NCI-H2107 treated with DMSO at 0.1 percent for 48 hours (cell line): ENCODE measurements around the gene CASP2.
"Not testable (repeated sequence)": the region's sequence is repeated elsewhere in the genome, so short reads cannot be mapped to it uniquely, and the experiment has no call there.

Experiments used
- DNase-seq: peaks from one replicate; lab custom pipeline; 2025; ENCODE audit not compliant: unreplicated experiment; lab: John Stamatoyannopoulos, UW

Gene CASP2

GRCh38 chr7:143264196-143264568, 24.0 kb upstream of the CASP2 start:
- not testable (repeated sequence) for DNase-seq

- no peak for DNase-seq
These were observed 23.0 kb upstream of the CASP2 start for GRCh38 chr7:143265017-143265693.

- DNase-seq: no peak
These were observed 18.9 kb upstream of the CASP2 start for GRCh38 chr7:143269251-143269650.

GRCh38 chr7:143271240-143271639, 16.9 kb upstream of the CASP2 start:
- no peak for DNase-seq

DNA sequence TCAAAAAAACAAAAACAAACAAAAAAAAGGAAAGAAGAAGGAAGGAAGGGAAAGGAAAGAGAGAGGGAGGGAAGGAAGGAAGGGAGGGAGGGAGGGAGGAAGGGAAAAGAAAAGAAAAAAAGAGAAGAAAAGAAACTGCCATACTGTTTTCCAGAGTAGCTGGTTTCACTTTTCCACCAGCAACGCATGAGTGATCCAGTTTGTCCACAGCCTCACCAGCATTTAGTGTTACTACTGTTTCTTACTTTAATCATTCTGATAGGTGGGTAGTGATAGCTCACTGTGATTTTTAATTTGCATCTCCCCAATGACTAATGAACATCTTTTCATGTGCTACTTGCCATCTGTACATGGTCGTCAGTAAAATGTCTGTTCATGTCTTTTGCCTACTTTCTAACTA, 15.3 kb upstream of the CASP2 start:
- no peak for DNase-seq

- DNase-seq: peak; percentile 3
These were observed 8.7 kb upstream of the CASP2 start for GRCh38 chr7:143279186-143280098.

DNA sequence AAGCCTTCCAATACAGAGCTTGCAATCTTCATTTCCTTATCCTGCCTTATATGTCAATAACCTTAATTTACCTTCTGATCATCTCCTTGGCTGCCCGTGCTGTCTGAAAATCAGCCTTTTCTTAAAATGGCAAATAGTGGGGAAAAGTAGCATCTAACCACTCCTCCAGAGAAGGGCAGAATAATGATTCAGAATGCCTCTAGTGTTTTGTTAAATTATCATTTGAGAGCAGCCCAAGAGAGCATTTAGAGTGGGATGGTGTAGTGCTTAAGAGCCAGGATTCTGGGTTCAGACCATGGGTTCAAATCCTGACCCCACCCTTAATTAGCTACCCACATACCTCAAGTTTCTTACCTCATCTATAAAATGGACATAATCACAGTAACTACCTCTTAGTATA, 8.0 kb upstream of the CASP2 start:
- no peak for DNase-seq

DNA sequence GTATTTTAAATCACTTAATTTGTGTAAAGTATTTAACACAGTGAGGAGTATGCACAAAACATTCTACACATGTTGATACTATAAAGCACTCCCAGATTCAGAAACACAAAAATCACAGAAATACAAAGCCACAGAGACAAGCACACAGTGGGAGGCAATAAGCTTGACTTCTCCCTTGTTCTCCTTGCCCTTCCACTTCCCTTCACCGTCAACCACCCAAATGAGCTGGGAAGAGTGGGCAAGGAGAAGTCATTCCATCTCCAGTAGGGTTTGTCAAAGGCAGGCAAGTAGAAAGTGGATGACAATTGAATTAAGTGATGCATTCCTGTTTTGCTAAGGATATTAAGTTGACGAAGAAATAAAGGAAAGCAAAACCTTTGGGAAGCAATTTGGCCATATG, 7.6 kb upstream of the CASP2 start:
- DNase-seq: no peak

GRCh38 chr7:143281529-143281928, 6.6 kb upstream of the CASP2 start:
- no peak for DNase-seq

DNA sequence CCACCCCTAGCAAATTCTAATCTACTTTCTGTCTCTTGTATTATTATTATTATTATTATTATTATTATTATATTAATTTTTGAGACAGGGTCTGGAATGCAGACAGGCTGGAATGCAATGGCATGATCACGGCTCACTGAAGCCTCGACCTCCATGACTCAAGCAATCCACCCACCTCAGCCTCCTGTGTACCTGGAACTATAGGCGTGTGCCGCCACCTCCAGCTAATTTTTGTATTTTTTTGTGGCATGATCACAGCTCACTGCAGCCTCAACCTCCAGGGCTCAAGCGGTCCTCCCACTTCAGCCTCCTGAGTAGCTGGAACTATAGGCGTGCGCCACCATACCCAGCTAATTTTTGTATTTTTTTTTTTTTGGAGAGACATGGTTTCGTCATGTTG, 6.0 kb upstream of the CASP2 start:
- DNase-seq: no peak

DNA sequence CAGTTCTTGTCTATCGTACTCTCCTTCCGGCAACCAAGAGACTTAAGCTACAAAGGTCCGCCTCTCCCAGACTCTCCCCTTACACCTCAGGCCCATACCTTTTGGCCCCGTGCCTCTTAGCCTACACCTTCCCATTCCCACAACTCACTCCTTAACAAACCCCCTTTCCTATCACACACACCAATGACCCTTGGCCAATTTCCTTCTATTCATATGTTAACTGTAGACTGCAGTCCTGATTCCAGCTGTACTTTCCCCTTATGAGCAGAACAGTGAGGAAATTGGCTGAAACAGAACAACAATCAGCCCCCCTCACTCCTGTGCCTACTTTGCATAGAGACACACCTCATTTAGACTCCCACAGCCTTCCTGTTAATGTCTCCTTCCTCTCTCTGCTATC, 4.8 kb upstream of the CASP2 start:
- no peak for DNase-seq

DNA sequence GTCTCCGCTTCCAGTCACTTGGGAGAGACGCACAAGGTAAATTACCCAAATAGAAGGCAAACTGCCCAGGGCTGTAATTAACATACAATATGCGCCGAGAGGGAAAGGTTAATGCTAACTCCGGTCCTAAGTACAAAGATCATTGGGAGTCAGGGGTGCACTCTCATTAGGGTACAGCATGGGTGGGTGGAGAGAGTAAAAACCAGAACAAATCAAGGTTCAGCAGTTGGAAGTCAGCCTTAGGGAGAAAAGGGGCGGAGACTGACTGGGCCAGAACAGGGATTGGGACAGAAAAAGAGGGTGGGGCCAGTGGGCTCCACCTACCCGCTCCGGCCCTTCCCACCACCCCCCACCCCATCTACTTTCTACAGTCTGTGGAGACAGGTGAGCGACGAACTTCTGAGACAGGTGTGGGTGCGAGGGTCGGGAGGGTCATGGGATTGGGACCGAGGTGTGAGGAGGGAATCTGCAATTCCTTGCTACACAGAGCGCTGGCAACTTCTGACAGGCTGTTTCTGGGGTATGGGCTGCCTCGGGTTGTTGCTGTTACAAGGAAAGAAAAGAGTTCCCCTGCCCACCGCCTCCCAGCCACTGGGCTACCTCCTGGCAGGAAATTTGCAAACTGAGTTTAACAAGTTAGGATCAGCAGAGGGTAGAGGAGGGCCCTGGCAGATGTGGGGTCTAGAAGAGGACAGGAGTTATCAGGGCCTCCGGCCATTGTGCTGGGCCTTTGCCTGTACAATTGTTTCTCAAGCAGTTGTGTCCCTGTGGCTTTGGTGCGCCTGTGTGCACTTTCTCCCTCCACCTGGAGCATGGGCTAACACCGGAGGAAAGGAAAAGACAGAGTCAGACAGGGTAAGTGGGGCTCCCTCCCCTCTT, 3.3 kb upstream of the CASP2 start, which contains the start of gene TMEM139:
Gene TMEM139 (plus strand): TSS at position 368 of the 879 bp plus-strand sequence. CDS start 1,000 bp downstream, outside the sequence.
- no peak for DNase-seq

DNA sequence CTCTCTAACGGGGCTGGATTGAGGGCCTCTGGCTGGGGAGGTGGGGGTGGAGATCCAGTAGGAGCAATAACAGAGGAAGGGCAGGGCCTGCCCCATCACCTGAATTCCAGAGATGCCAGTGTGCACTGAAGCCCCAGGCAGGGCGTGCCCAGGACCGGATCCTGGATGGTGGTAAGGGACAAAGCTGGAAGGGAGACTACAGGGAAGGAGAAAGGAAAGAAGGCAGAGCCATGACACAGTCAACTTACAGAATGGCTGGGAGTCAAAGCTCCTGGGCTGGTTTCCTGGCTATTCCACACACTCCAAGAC, 2.7 kb upstream of the CASP2 start:
- DNase-seq: no peak

DNA sequence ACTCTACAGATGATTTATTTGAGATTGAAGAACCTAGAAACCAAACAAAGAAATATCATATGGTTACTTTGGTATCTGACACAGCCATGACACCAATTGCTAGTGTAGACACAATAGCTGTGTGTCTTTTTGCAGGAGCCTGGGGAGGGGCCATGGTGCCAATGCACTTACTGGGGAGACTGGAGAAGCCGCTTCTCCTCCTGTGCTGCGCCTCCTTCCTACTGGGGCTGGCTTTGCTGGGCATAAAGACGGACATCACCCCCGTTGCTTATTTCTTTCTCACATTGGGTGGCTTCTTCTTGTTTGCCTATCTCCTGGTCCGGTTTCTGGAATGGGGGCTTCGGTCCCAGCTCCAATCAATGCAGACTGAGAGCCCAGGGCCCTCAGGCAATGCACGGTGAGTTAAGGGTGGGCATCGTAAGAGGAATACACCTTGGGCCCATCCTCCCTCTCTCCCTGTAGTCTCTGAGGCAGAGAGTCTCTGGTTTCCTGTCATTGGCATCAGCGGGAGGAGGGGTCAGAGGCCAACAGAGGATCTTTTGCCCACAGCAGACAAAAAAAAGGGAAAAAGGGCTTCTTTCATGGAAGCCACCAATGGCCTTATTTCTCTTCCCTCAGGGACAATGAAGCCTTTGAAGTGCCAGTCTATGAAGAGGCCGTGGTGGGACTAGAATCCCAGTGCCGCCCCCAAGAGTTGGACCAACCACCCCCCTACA, 2.2 kb upstream of the CASP2 start:
- DNase-seq: no peak

- DNase-seq: no peak
These were observed 1.6 kb upstream of the CASP2 start for GRCh38 chr7:143286522-143286890.

DNA sequence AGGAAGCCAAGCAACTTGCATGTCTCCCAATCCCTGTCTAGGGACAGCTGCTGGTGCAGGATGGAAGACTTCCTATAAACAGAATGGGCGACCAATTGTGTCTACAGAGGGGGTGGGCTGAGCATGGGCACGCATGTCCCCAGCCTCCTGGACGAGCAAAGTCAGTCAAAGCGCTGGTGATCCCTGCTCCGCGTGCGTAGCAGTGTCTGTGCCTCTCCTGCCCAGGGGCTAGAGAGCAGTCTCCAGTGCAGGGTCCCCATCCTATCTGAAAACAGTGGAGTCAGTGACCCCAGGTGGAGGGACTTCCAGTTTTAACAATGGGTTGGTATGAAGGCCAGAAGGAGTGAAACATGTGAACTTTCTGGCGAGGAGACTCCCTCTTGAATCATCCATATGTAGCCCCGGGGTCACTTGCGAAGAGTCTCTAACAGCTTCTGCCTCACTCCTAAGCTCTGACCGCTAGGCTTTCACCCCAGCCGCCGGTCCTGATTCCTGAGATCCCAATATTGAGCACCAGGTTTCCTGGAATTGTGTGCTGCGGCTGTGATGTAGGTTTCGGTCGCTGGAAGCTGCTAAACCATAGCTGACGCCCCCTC, 714 bp upstream of the CASP2 start:
- no peak for DNase-seq

DNA sequence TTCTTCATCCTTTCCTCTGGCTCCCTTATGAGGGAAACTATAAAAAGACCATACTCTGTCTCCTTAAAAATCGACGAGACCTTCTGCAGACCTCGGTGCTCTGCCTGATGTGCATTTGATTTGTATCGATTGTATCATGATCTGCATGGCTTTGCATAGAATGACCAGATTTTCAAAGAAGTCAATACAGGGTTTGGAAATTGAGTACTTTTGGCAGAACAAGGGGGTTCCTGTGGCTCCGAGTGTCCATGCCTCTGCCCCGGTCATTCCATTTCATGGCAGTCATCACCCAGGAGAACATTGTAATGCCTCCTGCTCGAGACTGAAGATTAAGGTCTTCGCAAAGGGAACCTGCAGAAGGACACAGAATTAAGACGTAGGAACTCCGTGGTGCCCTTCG, 685 bp downstream of the CASP2 start:
- no peak for DNase-seq

DNA sequence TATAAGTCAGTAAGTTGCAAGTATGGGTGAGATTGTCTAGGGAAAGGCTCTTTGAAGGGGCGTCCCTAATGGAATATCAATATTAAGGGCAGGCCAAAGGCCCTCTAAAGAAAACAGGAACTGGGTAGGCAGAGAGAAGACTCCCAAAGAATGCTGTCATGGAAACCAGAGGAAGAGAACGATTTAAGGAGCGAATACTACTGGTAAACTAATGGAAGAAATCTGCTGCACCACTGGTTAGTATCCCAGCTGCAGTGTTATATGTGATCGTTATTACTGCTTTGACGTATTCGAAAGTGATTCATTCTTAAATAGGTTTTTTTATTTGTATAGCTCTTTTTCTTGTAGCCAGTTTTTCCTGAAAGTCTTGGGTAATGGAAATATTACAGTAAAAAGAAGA, 1.3 kb downstream of the CASP2 start:
- DNase-seq: no peak

GRCh38 chr7:143289888-143290287, 1.7 kb downstream of the CASP2 start:
- not testable (repeated sequence) for DNase-seq

- DNase-seq: no peak
These were observed 2.1 kb downstream of the CASP2 start for GRCh38 chr7:143290293-143290692.

GRCh38 chr7:143292876-143293275, 4.7 kb downstream of the CASP2 start:
- DNase-seq: no peak
